MCF 10A (cell line): ENCODE data around the gene OR7G2. TPM values are rescaled to one million over a fixed set of nuclear protein-coding genes. Genes with fewer than 3 reads are reported as not detected.
A peak's percentile ranks its signal among the peaks of the same experiment; 100 is the strongest.

Source experiments
- BruUV-seq: library from RNA; stranded (reverse); fragments of 400-500 nt; replicated peaks from 2 replicates; lab custom pipeline; 2021; lab: Mats Ljungman, UMichigan
- CTCF ChIA-PET: fragments of 300-600 bp; sonication (Branson Sonifier 250); formaldehyde crosslinking; extraction: SDS; loops from one replicate; lab custom pipeline; 2021; ENCODE audit warnings: antibody characterized with exemption, inconsistent platforms; lab: Yijun Ruan, JAX
- POLR2A ChIA-PET: fragments of 300-600, 350-650 bp; sonication (Branson Sonifier 250); formaldehyde crosslinking; extraction: SDS; loops from one replicate; lab custom pipeline; 2020; ENCODE audit warnings: antibody characterized with exemption, inconsistent platforms; lab: Yijun Ruan, JAX
- DNase-seq: peaks from one replicate; pipeline ENCODE4 v3.0.0-alpha.2; 2018; ENCODE audit not compliant: unreplicated experiment
- H3K27ac Mint-ChIP-seq: one replicate; pipeline ENCODE4 v1.8.0; 2022; ENCODE audit warnings: mild to moderate bottlenecking, low read depth, mixed read lengths; ENCODE audit not compliant: unreplicated experiment
- H3K27me3 Mint-ChIP-seq: one replicate; pipeline ENCODE4 v1.8.0; 2022; ENCODE audit warnings: mixed read lengths; ENCODE audit not compliant: insufficient read depth, unreplicated experiment
- H3K36me3 Mint-ChIP-seq: one replicate; pipeline ENCODE4 v1.8.0; 2022; ENCODE audit warnings: mild to moderate bottlenecking, moderate library complexity, mixed read lengths; ENCODE audit not compliant: insufficient read depth, unreplicated experiment
- H3K4me1 Mint-ChIP-seq: one replicate; pipeline ENCODE4 v1.8.0; 2022; ENCODE audit warnings: mixed read lengths; ENCODE audit not compliant: insufficient read depth, unreplicated experiment
- H3K4me3 Mint-ChIP-seq: one replicate; pipeline ENCODE4 v1.8.0; 2022; ENCODE audit warnings: mild to moderate bottlenecking, moderate library complexity, mixed read lengths; ENCODE audit not compliant: unreplicated experiment
- H3K9me3 Mint-ChIP-seq: one replicate; pipeline ENCODE4 v1.8.0; 2022; ENCODE audit warnings: mixed read lengths; ENCODE audit not compliant: unreplicated experiment
- intact Hi-C: fragments of 100-400 bp; cut with micrococcal nuclease; formaldehyde crosslinking; loops from 2 replicates; pipeline ENCODE4 v1.14.1; 2022
- total RNA-seq: library from RNA; stranded (reverse); gene quantifications from 2 replicates; pipeline ENCODE4 v1.2.3, GENCODE V29; 2022
- TF ChIP-seq, protein P1 (sequence below): fragments of 200-600 bp; IDR thresholded peaks from one replicate; pipeline ENCODE4 v1.8.0; 2022; ENCODE audit warnings: antibody characterized with exemption, mild to moderate bottlenecking; ENCODE audit not compliant: unreplicated experiment

The OR7G2 gene
- total RNA-seq, 1 experiment from 2014 or later: not detected

DNA sequence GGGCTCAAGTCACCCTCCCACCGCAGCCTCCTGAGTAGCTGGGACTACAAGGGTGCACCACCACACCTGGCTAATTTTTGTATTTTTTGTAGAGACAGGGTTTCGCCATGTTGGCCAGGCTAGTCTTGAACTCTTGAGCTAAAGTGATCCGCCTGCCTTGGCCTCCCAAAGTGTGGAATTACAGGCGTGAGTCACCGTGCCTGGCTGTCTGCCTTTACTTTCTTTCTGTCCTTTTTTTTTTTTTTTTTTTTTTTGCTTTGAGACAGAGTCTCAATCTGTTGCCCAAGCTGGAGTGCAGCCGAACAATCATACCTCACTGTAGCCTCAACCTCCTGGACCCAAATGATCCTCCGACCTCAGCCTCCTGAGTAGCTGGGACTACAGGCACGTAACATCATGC lies 45.4 kb downstream of the OR7G2 start:
- Mint-ChIP-seq H3K27ac (no peak overlapping the region), H3K4me1 (peaks cover 4% of the 10 kb centered on the region), H3K4me3 (no peak overlapping the region), H3K27me3 (no peaks in the 10 kb centered on the region), H3K9me3 (no peaks in the 10 kb centered on the region), H3K36me3 (no peaks in the 10 kb centered on the region)
- POLR2A ChIA-PET: no interaction called here
- no TSS peak for BruUV-seq
- CTCF ChIA-PET: interaction anchor here (0.5 to 1.6 kb wide), 5 partner anchors 10 to 484 kb away, joined by 3 to 4 read pairs (median 3); no protein-coding TSS in a partner anchor
- intact Hi-C loops: no loop called here
- TF ChIP-seq, protein P1, sequence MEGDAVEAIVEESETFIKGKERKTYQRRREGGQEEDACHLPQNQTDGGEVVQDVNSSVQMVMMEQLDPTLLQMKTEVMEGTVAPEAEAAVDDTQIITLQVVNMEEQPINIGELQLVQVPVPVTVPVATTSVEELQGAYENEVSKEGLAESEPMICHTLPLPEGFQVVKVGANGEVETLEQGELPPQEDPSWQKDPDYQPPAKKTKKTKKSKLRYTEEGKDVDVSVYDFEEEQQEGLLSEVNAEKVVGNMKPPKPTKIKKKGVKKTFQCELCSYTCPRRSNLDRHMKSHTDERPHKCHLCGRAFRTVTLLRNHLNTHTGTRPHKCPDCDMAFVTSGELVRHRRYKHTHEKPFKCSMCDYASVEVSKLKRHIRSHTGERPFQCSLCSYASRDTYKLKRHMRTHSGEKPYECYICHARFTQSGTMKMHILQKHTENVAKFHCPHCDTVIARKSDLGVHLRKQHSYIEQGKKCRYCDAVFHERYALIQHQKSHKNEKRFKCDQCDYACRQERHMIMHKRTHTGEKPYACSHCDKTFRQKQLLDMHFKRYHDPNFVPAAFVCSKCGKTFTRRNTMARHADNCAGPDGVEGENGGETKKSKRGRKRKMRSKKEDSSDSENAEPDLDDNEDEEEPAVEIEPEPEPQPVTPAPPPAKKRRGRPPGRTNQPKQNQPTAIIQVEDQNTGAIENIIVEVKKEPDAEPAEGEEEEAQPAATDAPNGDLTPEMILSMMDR: no peak
- DNase-seq: peak; percentile 44

DNA sequence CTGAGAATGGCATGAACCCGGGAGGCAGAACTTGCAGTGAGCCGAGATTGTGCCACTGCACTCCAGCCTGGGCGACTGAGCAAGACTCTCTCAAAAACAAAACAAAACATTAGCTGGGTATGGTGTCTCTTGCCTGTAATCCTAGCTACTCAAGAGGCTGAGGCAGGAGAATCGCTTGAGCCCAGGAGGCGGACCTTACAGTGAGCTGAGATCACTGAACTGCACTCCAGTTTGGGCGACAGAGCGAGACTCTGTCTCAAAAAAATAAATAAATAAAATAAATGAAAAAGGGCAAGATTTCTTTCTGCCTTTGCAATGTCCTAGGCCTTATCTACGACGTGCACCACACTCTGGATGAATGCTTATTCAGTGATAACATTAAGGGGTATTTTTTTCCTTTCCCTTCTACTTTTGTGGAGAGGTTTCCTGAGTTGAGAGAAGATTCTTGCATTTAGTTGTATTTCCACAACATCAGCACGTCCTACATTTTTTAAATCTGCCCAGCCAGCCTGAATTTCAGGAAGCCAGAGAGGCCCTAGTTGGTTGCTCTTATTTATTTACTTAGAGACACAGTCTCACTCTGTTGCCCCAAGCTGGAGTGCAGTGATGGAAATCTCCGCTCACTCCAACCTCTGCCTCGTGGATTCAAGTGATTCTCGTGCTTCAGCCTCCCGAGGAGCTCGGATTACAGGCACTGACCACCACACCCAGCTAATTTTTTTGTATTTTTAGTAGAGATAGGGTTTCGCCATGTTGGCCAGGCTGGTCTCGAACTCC lies 46.5 kb downstream of the OR7G2 start:
- TF ChIP-seq, protein P1: no peak
- Mint-ChIP-seq H3K9me3 (no peaks in the 10 kb centered on the region), H3K36me3 (no peaks in the 10 kb centered on the region), H3K4me3 (no peak overlapping the region), H3K27ac (no peak overlapping the region), H3K4me1 (peaks cover 4% of the 10 kb centered on the region), H3K27me3 (no peaks in the 10 kb centered on the region)
- intact Hi-C loops: no loop called here
- no peak for DNase-seq
- CTCF ChIA-PET: interaction anchor here (0.6 to 1.6 kb wide), 2 partner anchors 9 to 482 kb away, joined by 3 read pairs; no protein-coding TSS in a partner anchor
- POLR2A ChIA-PET: interaction anchor here (0.9 kb wide), 1 partner anchor 8 kb away, joined by 3 read pairs; no protein-coding TSS in a partner anchor
- BruUV-seq: no TSS peak

- H3K4me3 Mint-ChIP-seq: no peak overlapping the region
- H3K9me3 Mint-ChIP-seq: no peaks in the 10 kb centered on the region
- peak overlapping the region; percentile 21 for H3K27ac Mint-ChIP-seq
- peaks cover 10% of the 10 kb centered on the region for H3K4me1 Mint-ChIP-seq
- no peaks in the 10 kb centered on the region for H3K36me3 Mint-ChIP-seq
- no peaks in the 10 kb centered on the region for H3K27me3 Mint-ChIP-seq
- TF ChIP-seq, protein P1: no peak
- DNase-seq: peak; percentile 48
- ChIA-PET POLR2A (interaction anchor here (0.6 kb wide), 1 partner anchor 234 kb away, joined by 3 read pairs; no protein-coding TSS in a partner anchor), CTCF (no interaction called here)
- BruUV-seq: no TSS peak
- intact Hi-C loops: no loop called here
These were observed 48.2 kb downstream of the OR7G2 start for GRCh38 chr19:9058905-9059667.
